CD4-positive, alpha-beta memory T cell (primary cell): ENCODE data around the gene LEMD3. TPM values are rescaled to one million over a fixed set of nuclear protein-coding genes. Genes with fewer than 3 reads are reported as not detected.

Experiments used
- CTCF ChIA-PET: fragments of 350-600 bp; sonication (Branson Sonifier 250); formaldehyde crosslinking; loops from one replicate; lab custom pipeline; 2021; ENCODE audit warnings: inconsistent platforms; ENCODE audit not compliant: partially characterized antibody; lab: Charles Lee
- POLR2A ChIA-PET: fragments of 350-600 bp; sonication (Branson Sonifier 250); formaldehyde crosslinking; loops from one replicate; lab custom pipeline; 2021; ENCODE audit not compliant: partially characterized antibody; lab: Charles Lee
- DNase-seq, 5 donors: peaks; one replicate each; pipeline versions ENCODE4 v3.0.0 to v3.0.0-alpha.2; 2020 to 2022; ENCODE audit warnings: mixed read lengths in 1 of 5
- H3K27ac ChIP-seq: one replicate; pipeline ENCODE4 v1.7.0; 2013; ENCODE audit warnings: low read depth, low read length
- H3K27me3 ChIP-seq: 2 replicates; pipeline ENCODE4 v1.7.0; 2013; ENCODE audit warnings: mild to moderate bottlenecking, low read length, moderate library complexity; ENCODE audit not compliant: insufficient read depth
- H3K36me3 ChIP-seq: 2 replicates; pipeline ENCODE4 v1.7.0; 2013; ENCODE audit warnings: mild to moderate bottlenecking, low read length, moderate library complexity; ENCODE audit not compliant: insufficient read depth
- H3K4me1 ChIP-seq: 2 replicates; pipeline ENCODE4 v1.7.0; 2013; ENCODE audit warnings: mild to moderate bottlenecking, low read length, moderate library complexity; ENCODE audit not compliant: insufficient read depth
- H3K4me3 ChIP-seq, 2 donors: one replicate each; pipeline ENCODE4 v1.7.0; 2013; ENCODE audit warnings: low read length in 2 of 2, mild to moderate bottlenecking in 1 of 2
- H3K9me3 ChIP-seq, 2 donors: one replicate each; pipeline ENCODE4 v1.7.0; 2013; ENCODE audit warnings: low read length in 2 of 2, control low read depth in 1 of 2; ENCODE audit not compliant: control insufficient read depth in 1 of 2
- H3K27ac Mint-ChIP-seq, 7 donors: one replicate each; pipeline ENCODE4 v1.8.0; 2020 to 2021; ENCODE audit warnings: mixed read lengths in 7 of 7, mild to moderate bottlenecking in 6 of 7, inconsistent platforms in 3 of 7, moderate library complexity in 3 of 7
- H3K27me3 Mint-ChIP-seq, 2 donors: one replicate each; pipeline ENCODE4 v1.8.0; 2020 to 2021; ENCODE audit warnings: mixed read lengths in 2 of 2
- H3K36me3 Mint-ChIP-seq, 2 donors: one replicate each; pipeline ENCODE4 v1.8.0; 2020 to 2021; ENCODE audit warnings: mixed read lengths in 2 of 2, inconsistent platforms in 1 of 2, mild to moderate bottlenecking in 1 of 2
- H3K4me1 Mint-ChIP-seq, 4 donors: one replicate each; pipeline ENCODE4 v1.8.0; 2020 to 2021; ENCODE audit warnings: mixed read lengths in 4 of 4, mild to moderate bottlenecking in 1 of 4
- H3K4me3 Mint-ChIP-seq, 8 donors: one replicate each; pipeline ENCODE4 v1.8.0; 2020 to 2021; ENCODE audit warnings: mixed read lengths in 8 of 8, mild to moderate bottlenecking in 7 of 8, moderate library complexity in 6 of 8, inconsistent platforms in 3 of 8
- H3K9me3 Mint-ChIP-seq, 8 donors: one replicate each; pipeline ENCODE4 v1.8.0; 2020 to 2021; ENCODE audit warnings: mixed read lengths in 8 of 8, mild to moderate bottlenecking in 5 of 8, inconsistent platforms in 3 of 8, moderate library complexity in 1 of 8
- intact Hi-C: fragments of 100-400 bp; cut with micrococcal nuclease; formaldehyde crosslinking; loops from one replicate; pipeline ENCODE4 v1.15.1; 2023
- polyA plus RNA-seq, 2 donors: library from polyadenylated mRNA; unstranded; fragments of 300-500 nt; fragmentation: Illumina TruSeq; gene quantifications; one replicate each; pipeline ENCODE4 v1.2.3, GENCODE V29; 2021
- total RNA-seq, 2 experiments: library from RNA; stranded (reverse); gene quantifications; one replicate each; pipeline ENCODE4 v1.2.3, GENCODE V29; 2021

The LEMD3 gene
- total and polyA plus RNA-seq, 4 experiments from 2014 or later: 25.0 to 52.6 (median 37.8) TPM

- Histone ChIP-seq H3K4me1 (peaks cover 36% of the 10 kb centered on the region), H3K4me3 (no peak overlapping the region), H3K27me3 (no peaks in the 10 kb centered on the region), H3K9me3 (no peaks in the 10 kb centered on the region), H3K36me3 (no peaks in the 10 kb centered on the region), H3K27ac (no peak overlapping the region)
- peak overlapping the region in 1 of 7 donors; percentile 1 for H3K27ac Mint-ChIP-seq
- H3K4me1 Mint-ChIP-seq: peaks cover 62 to 88% (median 71%) of the 10 kb centered on the region in 4 donors
- intact Hi-C loops: no loop called here
- DNase-seq: no peak
- H3K9me3 Mint-ChIP-seq: peaks cover 0 to 7% (median 0%) of the 10 kb centered on the region in 8 donors
- H3K27me3 Mint-ChIP-seq: no peaks in the 10 kb centered on the region
- H3K36me3 Mint-ChIP-seq: peaks cover 19 to 21% of the 10 kb centered on the region in 2 donors
- POLR2A ChIA-PET: no interaction called here
- no peak overlapping the region for H3K4me3 Mint-ChIP-seq
- CTCF ChIA-PET: no interaction called here
These were observed 35.6 kb downstream of the LEMD3 start for GRCh38 chr12:65204886-65205525.

GRCh38 chr12:65205886-65206285 is 36.5 kb downstream of the LEMD3 start:
- intact Hi-C loops: no loop called here
- Mint-ChIP-seq H3K4me3 (no peak overlapping the region), H3K9me3 (peaks cover 0 to 7% (median 0%) of the 10 kb centered on the region in 8 donors), H3K27me3 (no peaks in the 10 kb centered on the region), H3K27ac (no peak overlapping the region), H3K4me1 (peaks cover 54 to 80% (median 63%) of the 10 kb centered on the region in 4 donors), H3K36me3 (peaks cover 12 to 14% of the 10 kb centered on the region in 2 donors)
- no peaks in the 10 kb centered on the region for H3K27me3 ChIP-seq
- CTCF ChIA-PET: no interaction called here
- no peak for DNase-seq
- POLR2A ChIA-PET: no interaction called here
- H3K4me3 ChIP-seq: no peak overlapping the region
- H3K9me3 ChIP-seq: no peaks in the 10 kb centered on the region
- no peak overlapping the region for H3K27ac ChIP-seq
- peaks cover 43% of the 10 kb centered on the region for H3K4me1 ChIP-seq
- no peaks in the 10 kb centered on the region for H3K36me3 ChIP-seq

- ChIA-PET CTCF (interaction anchor here (1.6 kb wide), 1 partner anchor 39 kb away, joined by 4 read pairs; the partner anchor contains the start of gene LEMD3), POLR2A (interaction anchor here (1.1 kb wide), 1 partner anchor 14 kb away, joined by 3 read pairs; no protein-coding TSS in a partner anchor)
- Mint-ChIP-seq H3K27ac (peak overlapping the region in 6 of 7 donors; percentile 19 to 91 (median 54)), H3K9me3 (peaks cover 0 to 6% (median 0%) of the 10 kb centered on the region in 8 donors), H3K27me3 (no peaks in the 10 kb centered on the region), H3K4me1 (peaks cover 42 to 57% (median 49%) of the 10 kb centered on the region in 4 donors), H3K4me3 (peak overlapping the region in 4 of 8 donors; percentile 22 to 68 (median 40)), H3K36me3 (peaks cover 12 to 22% of the 10 kb centered on the region in 2 donors)
- Histone ChIP-seq H3K27me3 (no peaks in the 10 kb centered on the region), H3K9me3 (no peaks in the 10 kb centered on the region), H3K36me3 (no peaks in the 10 kb centered on the region), H3K4me3 (no peak overlapping the region), H3K4me1 (peaks cover 43% of the 10 kb centered on the region), H3K27ac (no peak overlapping the region)
- no peak for DNase-seq
- intact Hi-C loops: no loop called here
These were observed 38.7 kb downstream of the LEMD3 start for GRCh38 chr12:65208125-65208524.

GRCh38 chr12:65208964-65209654 is 39.7 kb downstream of the LEMD3 start:
- H3K27ac ChIP-seq: no peak overlapping the region

GRCh38 chr12:65209655-65210043 is 40.3 kb downstream of the LEMD3 start:
- no peak for DNase-seq
- Histone ChIP-seq H3K36me3 (no peaks in the 10 kb centered on the region), H3K4me1 (peaks cover 43% of the 10 kb centered on the region), H3K9me3 (no peaks in the 10 kb centered on the region), H3K27ac (no peak overlapping the region), H3K27me3 (no peaks in the 10 kb centered on the region), H3K4me3 (no peak overlapping the region)
- CTCF ChIA-PET: interaction anchor here (1.6 kb wide), 1 partner anchor 40 kb away, joined by 4 read pairs; the partner anchor contains the start of gene LEMD3
- peaks cover 36 to 49% (median 43%) of the 10 kb centered on the region in 4 donors for H3K4me1 Mint-ChIP-seq
- peaks cover 17 to 19% of the 10 kb centered on the region in 2 donors for H3K36me3 Mint-ChIP-seq
- intact Hi-C loops: loop anchor here (1.0 kb wide), 1 partner anchor 8 kb away; no protein-coding TSS in a partner anchor
- H3K27me3 Mint-ChIP-seq: no peaks in the 10 kb centered on the region
- H3K4me3 Mint-ChIP-seq: peak overlapping the region; percentile 18 to 78 (median 64)
- no peaks in the 10 kb centered on the region for H3K9me3 Mint-ChIP-seq
- POLR2A ChIA-PET: interaction anchor here (1.1 to 1.7 kb wide), 2 partner anchors 17 to 40 kb away, joined by 3 to 4 read pairs; partner anchors contain the start of gene LEMD3
- H3K27ac Mint-ChIP-seq: peak overlapping the region; percentile 30 to 89 (median 83)

More at GRCh38 chr12:65208964-65209654, 39.7 kb downstream of the LEMD3 start:
- no peaks in the 10 kb centered on the region for H3K9me3 ChIP-seq
- no peaks in the 10 kb centered on the region for H3K27me3 ChIP-seq
- peaks cover 43% of the 10 kb centered on the region for H3K4me1 ChIP-seq
- DNase-seq: no peak
- intact Hi-C loops: loop anchor here (1.0 kb wide), 1 partner anchor 8 kb away; no protein-coding TSS in a partner anchor
- H3K9me3 Mint-ChIP-seq: no peaks in the 10 kb centered on the region
- H3K27me3 Mint-ChIP-seq: no peaks in the 10 kb centered on the region
- H3K4me1 Mint-ChIP-seq: peaks cover 38 to 53% (median 44%) of the 10 kb centered on the region in 4 donors
- ChIA-PET POLR2A (interaction anchor here (1.1 to 1.7 kb wide), 3 partner anchors 15 to 40 kb away, joined by 3 to 4 read pairs (median 3); partner anchors contain the start of gene LEMD3), CTCF (interaction anchor here (1.6 kb wide), 1 partner anchor 40 kb away, joined by 4 read pairs; the partner anchor contains the start of gene LEMD3)
- H3K36me3 Mint-ChIP-seq: peaks cover 14 to 19% of the 10 kb centered on the region in 2 donors
- peak overlapping the region; percentile 18 to 78 (median 66) for H3K4me3 Mint-ChIP-seq
- no peak overlapping the region for H3K4me3 ChIP-seq
- peak overlapping the region; percentile 32 to 89 (median 83) for H3K27ac Mint-ChIP-seq
- H3K36me3 ChIP-seq: no peaks in the 10 kb centered on the region

GRCh38 chr12:65217086-65217485 is 47.7 kb downstream of the LEMD3 start:
- intact Hi-C loops: no loop called here
- CTCF ChIA-PET: interaction anchor here (0.7 kb wide), 1 partner anchor 15 kb away, joined by 3 read pairs; no protein-coding TSS in a partner anchor
- peaks cover 0 to 26% (median 18%) of the 10 kb centered on the region in 8 donors for H3K9me3 Mint-ChIP-seq
- no peak overlapping the region for H3K4me3 Mint-ChIP-seq
- peak overlapping the region in 4 of 7 donors; percentile 5 to 71 (median 30) for H3K27ac Mint-ChIP-seq
- Histone ChIP-seq H3K4me1 (no peaks in the 10 kb centered on the region), H3K36me3 (peaks cover 14% of the 10 kb centered on the region), H3K4me3 (no peak overlapping the region), H3K9me3 (peaks cover 6 to 7% of the 10 kb centered on the region in 2 donors), H3K27me3 (no peaks in the 10 kb centered on the region), H3K27ac (no peak overlapping the region)
- no peak for DNase-seq
- H3K4me1 Mint-ChIP-seq: peaks cover 5 to 21% (median 7%) of the 10 kb centered on the region in 4 donors
- no peaks in the 10 kb centered on the region for H3K27me3 Mint-ChIP-seq
- peaks cover 58 to 68% of the 10 kb centered on the region in 2 donors for H3K36me3 Mint-ChIP-seq
- POLR2A ChIA-PET: interaction anchor here (1.1 to 1.5 kb wide), 2 partner anchors 47 to 48 kb away, joined by 4 to 7 read pairs; partner anchors contain the start of gene LEMD3
